Liver (tissue), 9 donors: Measurements from ENCODE around the gene PLAC1. TPM values are rescaled to one million over a fixed set of nuclear protein-coding genes. Genes with fewer than 3 reads are reported as not detected.

Experiments used
- DNase-seq: peaks from one replicate; pipeline ENCODE4 v3.0.0-alpha.2; 2017; ENCODE audit warnings: low spot score
- H3K27ac ChIP-seq, 2 donors: one replicate each; pipeline ENCODE4 v1.7.0; 2013; ENCODE audit warnings: inconsistent platforms in 2 of 2, low read length in 2 of 2, control low read depth in 1 of 2, low read depth in 1 of 2, mild to moderate bottlenecking in 1 of 2
- H3K27me3 ChIP-seq, 4 donors: one replicate each; pipeline versions ENCODE4 v1.6.1 to v1.7.0; 2013; ENCODE audit warnings: low read length in 3 of 4, inconsistent platforms in 1 of 4, mild to moderate bottlenecking in 1 of 4, moderate library complexity in 1 of 4; ENCODE audit not compliant: control insufficient read depth in 4 of 4, insufficient read depth in 4 of 4
- H3K36me3 ChIP-seq, 4 donors: one replicate each; pipeline versions ENCODE4 v1.6.1 to v1.7.0; 2013; ENCODE audit warnings: low read length in 3 of 4, mild to moderate bottlenecking in 3 of 4, low read depth in 1 of 4, moderate library complexity in 1 of 4; ENCODE audit not compliant: control insufficient read depth in 4 of 4, insufficient read depth in 3 of 4
- H3K4me1 ChIP-seq, 4 donors: one replicate each; pipeline versions ENCODE4 v1.6.1 to v1.7.0; 2013; ENCODE audit warnings: low read length in 3 of 4, mild to moderate bottlenecking in 3 of 4, moderate library complexity in 1 of 4; ENCODE audit not compliant: control insufficient read depth in 4 of 4, insufficient read depth in 4 of 4
- H3K4me3 ChIP-seq, 3 donors: one replicate each; pipeline versions ENCODE4 v1.6.1 to v1.7.0; 2013; ENCODE audit warnings: low read length in 3 of 3, control low read depth in 1 of 3, low read depth in 1 of 3, mild to moderate bottlenecking in 1 of 3
- H3K9ac ChIP-seq, 2 donors: one replicate each; pipeline ENCODE4 v1.7.0; 2013; ENCODE audit warnings: low read length in 2 of 2, mild to moderate bottlenecking in 2 of 2, moderate library complexity in 2 of 2, control low read depth in 1 of 2, low read depth in 1 of 2
- H3K9me3 ChIP-seq, 4 donors: one replicate each; pipeline versions ENCODE4 v1.6.1 to v1.7.0; 2013; ENCODE audit warnings: low read length in 3 of 4; ENCODE audit not compliant: control insufficient read depth in 4 of 4
- ATF3 ChIP-seq: IDR thresholded peaks from 2 replicates; pipeline ENCODE4 v1.6.1; 2016; ENCODE audit warnings: antibody characterized with exemption
- CTCF ChIP-seq: fragments of 150-350 bp; IDR thresholded peaks from 2 replicates; pipeline ENCODE4 v1.5.1; 2017; ENCODE audit warnings: improper control_type of control experiment, low read depth, low read length; ENCODE audit not compliant: missing input control
- EGR1 ChIP-seq, 2 donors: IDR thresholded peaks; 2 replicates each; pipeline ENCODE4 v1.6.1; 2016 to 2018; ENCODE audit warnings: antibody characterized with exemption in 2 of 2, low read depth in 2 of 2
- FOXA1 ChIP-seq: IDR thresholded peaks from 2 replicates; pipeline ENCODE4 v1.6.1; 2016; ENCODE audit warnings: antibody characterized with exemption
- HNF4A ChIP-seq, 2 donors: conservative IDR thresholded peaks; 2 replicates each; pipeline ENCODE4 v1.6.1; 2016; ENCODE audit warnings: antibody characterized with exemption in 2 of 2, mild to moderate bottlenecking in 2 of 2
- HNF4G ChIP-seq: IDR thresholded peaks from 2 replicates; pipeline ENCODE4 v1.6.1; 2016; ENCODE audit warnings: antibody characterized with exemption
- JUND ChIP-seq, 2 donors: IDR thresholded peaks; 2 replicates each; pipeline ENCODE4 v1.6.1; 2016; ENCODE audit warnings: antibody characterized with exemption in 2 of 2
- REST ChIP-seq: IDR thresholded peaks from 2 replicates; pipeline ENCODE4 v1.6.1; 2016; ENCODE audit warnings: antibody characterized with exemption, mild to moderate bottlenecking
- SP1 ChIP-seq: IDR thresholded peaks from 2 replicates; pipeline ENCODE4 v1.6.1; 2018; ENCODE audit warnings: antibody characterized with exemption, mild to moderate bottlenecking
- TAF1 ChIP-seq: conservative IDR thresholded peaks from 2 replicates; pipeline ENCODE4 v1.6.1; 2016; ENCODE audit warnings: antibody characterized with exemption, mild to moderate bottlenecking
- YY1 ChIP-seq: IDR thresholded peaks from 2 replicates; pipeline ENCODE4 v1.6.1; 2016; ENCODE audit warnings: antibody characterized with exemption, mild to moderate bottlenecking
- ZBTB33 ChIP-seq: IDR thresholded peaks from 2 replicates; pipeline ENCODE4 v1.6.1; 2016; ENCODE audit warnings: antibody characterized with exemption
- WGBS: extraction: QIAGEN DNeasy Blood & Tissue Kit; methylation state at CpG from one replicate; pipeline ENCODE4 v1.1.7; 2013; 5-methylcytosine and 5-hydroxymethylcytosine counted together
- polyA plus RNA-seq, 2 donors: library from polyadenylated mRNA; stranded (reverse) in 1 of 2; unstranded in 1 of 2; fragments of 200-250 nt in 1 of 2; fragments of >200 nt in 1 of 2; fragmentation: Nextera tagmentation in 1 of 2; extraction: Ambion mirVana in 1 of 2; gene quantifications; one replicate each; pipeline versions ENCODE4 v1.2.1 to v1.2.3, GENCODE V29; 2013 to 2015
- total RNA-seq, 2 donors: library from RNA; depleted of rRNA; stranded (reverse); fragments of >200 nt; gene quantifications; one replicate each; pipeline ENCODE4 v1.2.3, GENCODE V29; 2014
- donor health status: healthy.
- donor health status: healthy.
- donor health status: healthy.
- donor health status: healthy.
- donor health status: healthy.

The PLAC1 gene
- total and polyA plus RNA-seq, 4 donors = not detected

- TF ChIP-seq TAF1 (no peak), ZBTB33 (no peak)
Observed at GRCh38 chrX:134573683-134574035, 84.6 kb downstream of the PLAC1 start (continued).

- Histone ChIP-seq H3K4me1 (no peaks in the 10 kb centered on the region), H3K36me3 (no peaks in the 10 kb centered on the region), H3K4me3 (no peak overlapping the region), H3K9me3 (no peaks in the 10 kb centered on the region), H3K27me3 (no peaks in the 10 kb centered on the region), H3K27ac (no peak overlapping the region), H3K9ac (no peak overlapping the region)
- TF ChIP-seq FOXA1 (no peak), ZBTB33 (no peak), HNF4A (conservative IDR thresholded peaks at IDR 0.05) (no peak), EGR1 (IDR thresholded peaks at IDR 0.05; ENCODE audit: low read depth in 2 of 2) (no peak), ATF3 (no peak), SP1 (no peak), CTCF (no peak)
- 52% methylated on average over 5 of the region's 5 CpGs for WGBS
- no peak for DNase-seq
Observed at GRCh38 chrX:134572816-134573682, 85.2 kb downstream of the PLAC1 start.

- no peak for TF ChIP-seq YY1
- TF ChIP-seq REST = no peak
- TF ChIP-seq HNF4G = no peak
- TF ChIP-seq ZBTB33 = no peak
- TF ChIP-seq SP1 = no peak
- no peak for TF ChIP-seq JUND (IDR thresholded peaks at IDR 0.05)
- no peak for TF ChIP-seq EGR1 (IDR thresholded peaks at IDR 0.05; ENCODE audit: low read depth in 2 of 2)
- no peak for TF ChIP-seq HNF4A (conservative IDR thresholded peaks at IDR 0.05)
- no peak for TF ChIP-seq TAF1
- H3K9me3 ChIP-seq = no peaks in the 10 kb centered on the region
- 34% methylated on average over 5 of the region's 5 CpGs for WGBS
- no peak for DNase-seq
- H3K9ac ChIP-seq = no peak overlapping the region
- H3K27ac ChIP-seq = no peak overlapping the region
- no peak overlapping the region for H3K4me3 ChIP-seq
- H3K4me1 ChIP-seq = no peaks in the 10 kb centered on the region
- H3K27me3 ChIP-seq = no peaks in the 10 kb centered on the region
- no peaks in the 10 kb centered on the region for H3K36me3 ChIP-seq
Observed at GRCh38 chrX:134571796-134572195, 86.5 kb downstream of the PLAC1 start.
